ENCODE data around the gene COX4I2.

- TF ChIP-seq POLR2A (IDR thresholded peaks at IDR 0.05) (no peak), CTCF (IDR thresholded peaks at IDR 0.05) (no peak)
These were observed 42.8 kb downstream of the COX4I2 start for GRCh38 chr20:31680286-31681127.
